SIG-M5 treated with dmso at 0.1 percent for 504 hours (cell line): ENCODE data around the gene HDLBP.
"Not testable (repeated sequence)": the region's sequence is repeated elsewhere in the genome, so short reads cannot be mapped to it uniquely, and the experiment has no call there.

Experiments used
- DNase-seq: peaks from one replicate; lab custom pipeline; 2025; ENCODE audit not compliant: unreplicated experiment; lab: John Stamatoyannopoulos, UW

Gene HDLBP

DNA sequence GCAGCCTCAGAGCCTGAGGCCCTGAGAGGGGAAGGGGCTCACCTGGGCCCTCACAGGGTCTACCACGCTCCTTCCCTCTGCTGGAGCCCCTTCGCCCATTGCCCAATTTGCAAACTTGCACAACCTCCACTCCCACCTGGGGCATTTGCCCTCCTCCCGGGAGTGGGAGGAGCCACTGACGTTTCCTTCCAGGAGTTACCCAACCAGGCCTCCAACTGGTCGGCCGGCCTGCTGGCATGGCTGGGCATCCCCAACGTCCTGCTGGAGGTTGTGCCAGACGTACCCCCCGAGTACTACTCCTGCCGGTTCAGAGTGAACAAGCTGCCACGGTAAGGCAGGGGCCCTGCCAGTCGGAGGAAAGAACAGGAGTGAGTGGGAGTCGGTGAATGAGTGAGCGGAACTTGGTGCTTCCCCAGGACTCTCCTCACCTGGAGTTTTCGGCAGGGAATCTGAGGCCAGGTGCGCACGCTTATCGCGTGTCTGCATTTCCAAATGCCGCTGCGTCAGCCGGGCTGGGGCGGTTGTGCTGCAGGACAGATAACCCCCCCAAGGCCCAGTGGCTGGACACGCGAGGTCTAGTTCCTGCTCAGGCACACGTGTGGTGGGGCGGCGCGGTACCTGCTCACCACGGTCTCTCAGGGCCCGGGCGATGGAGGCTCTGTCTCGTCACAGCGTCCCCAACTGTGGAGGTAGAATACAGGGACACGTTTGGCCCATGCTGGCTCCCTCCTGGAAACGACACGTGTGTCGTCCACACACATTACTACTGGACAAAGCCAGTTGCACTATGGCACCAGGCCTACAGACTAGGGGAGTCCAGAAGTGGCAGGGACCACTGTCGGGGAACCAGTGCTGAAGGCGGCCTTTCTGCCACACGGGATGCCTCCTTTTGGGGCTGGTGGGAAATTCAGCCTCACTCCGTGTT is 115.3 kb downstream of the HDLBP start:
- no peak for DNase-seq

DNA sequence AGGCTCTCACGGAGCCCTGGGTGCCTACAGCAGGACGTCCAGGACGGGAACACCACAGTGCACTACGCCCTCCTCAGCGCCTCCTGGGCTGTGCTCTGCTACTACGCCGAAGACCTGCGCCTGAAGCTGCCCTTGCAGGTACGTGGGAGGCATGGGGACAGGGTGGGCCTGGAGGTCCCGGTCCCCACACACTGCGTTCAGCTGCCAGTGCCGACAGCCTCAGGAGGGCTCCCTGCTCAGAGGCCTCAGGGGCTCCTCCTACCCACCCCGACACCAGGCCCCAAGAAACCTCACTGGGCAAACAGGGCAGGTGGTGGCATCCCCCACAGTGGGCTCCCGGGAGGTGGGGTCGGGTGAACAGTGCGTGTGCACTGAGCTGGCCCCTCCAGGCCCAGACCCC is 116.2 kb downstream of the HDLBP start:
- DNase-seq = no peak

DNA sequence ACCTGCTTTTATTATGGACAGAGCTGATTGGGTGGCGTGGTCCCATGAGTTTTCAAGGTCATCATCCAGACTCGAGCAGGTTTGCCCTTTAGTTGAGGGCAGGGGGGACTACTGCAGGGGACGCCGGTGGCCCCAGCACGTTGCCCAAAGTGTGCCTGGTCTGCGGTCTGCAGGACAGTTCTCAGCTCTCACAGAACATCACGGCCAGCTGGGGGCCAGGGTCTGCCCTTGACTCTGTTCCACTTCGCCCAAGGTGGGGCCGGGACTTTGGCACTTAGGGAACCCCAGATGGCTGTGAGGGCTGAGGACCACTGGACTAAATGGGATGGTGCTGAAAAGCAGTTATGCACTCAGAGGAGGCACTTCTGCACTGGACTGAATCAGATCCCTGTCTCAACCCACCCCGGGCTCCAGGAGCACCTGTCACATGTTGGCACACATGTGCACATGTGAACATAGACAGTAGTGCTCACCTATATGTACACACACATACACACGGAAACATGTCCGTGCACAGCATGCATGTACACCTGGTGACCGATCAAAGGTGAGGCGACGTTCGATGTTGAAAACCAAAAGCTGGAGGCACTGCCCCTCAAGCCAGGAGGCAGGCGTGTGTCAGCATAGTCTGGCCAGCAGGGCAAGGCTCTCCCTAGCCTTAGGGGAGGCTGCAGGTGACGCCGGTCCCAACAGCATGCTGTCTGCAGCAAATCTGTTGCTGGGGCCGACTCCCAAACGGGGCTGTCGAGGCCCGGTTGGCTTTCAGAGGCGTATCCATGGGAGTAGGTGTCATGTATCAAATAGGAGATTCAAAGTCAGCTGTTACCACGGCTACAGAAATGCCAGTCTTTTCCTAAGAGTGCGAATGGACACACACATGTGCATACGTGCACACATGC is 116.8 kb downstream of the HDLBP start:
- no peak for DNase-seq

GRCh38 chr2:241197947-241198346 is 117.5 kb downstream of the HDLBP start:
- no peak for DNase-seq

- DNase-seq = not testable (repeated sequence)
Observed at GRCh38 chr2:241197246-241197645, 118.2 kb downstream of the HDLBP start.

GRCh38 chr2:241195506-241196130 is 119.9 kb downstream of the HDLBP start:
- DNase-seq = no peak

GRCh38 chr2:241194811-241195210 is 120.7 kb downstream of the HDLBP start:
- no peak for DNase-seq

DNA sequence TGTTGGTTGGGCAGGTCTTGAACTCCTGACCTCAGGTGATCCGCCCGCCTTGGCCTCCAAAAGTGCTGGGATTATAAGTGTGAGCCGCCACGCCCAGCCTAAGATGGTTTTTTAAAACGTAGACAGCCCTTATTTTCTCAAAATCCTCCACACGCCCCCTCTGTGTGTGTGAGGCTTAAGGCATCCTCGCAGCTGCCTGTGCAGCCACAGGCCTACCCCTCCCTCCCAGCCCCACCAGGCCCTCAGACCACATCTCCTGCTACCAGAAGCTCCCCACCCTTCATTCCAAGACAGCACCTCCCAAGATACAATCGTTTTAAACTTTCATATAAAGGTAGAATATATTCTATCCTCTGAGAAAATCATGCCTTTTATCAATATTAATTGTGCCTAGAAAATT is 122.2 kb downstream of the HDLBP start:
- no peak for DNase-seq

DNA sequence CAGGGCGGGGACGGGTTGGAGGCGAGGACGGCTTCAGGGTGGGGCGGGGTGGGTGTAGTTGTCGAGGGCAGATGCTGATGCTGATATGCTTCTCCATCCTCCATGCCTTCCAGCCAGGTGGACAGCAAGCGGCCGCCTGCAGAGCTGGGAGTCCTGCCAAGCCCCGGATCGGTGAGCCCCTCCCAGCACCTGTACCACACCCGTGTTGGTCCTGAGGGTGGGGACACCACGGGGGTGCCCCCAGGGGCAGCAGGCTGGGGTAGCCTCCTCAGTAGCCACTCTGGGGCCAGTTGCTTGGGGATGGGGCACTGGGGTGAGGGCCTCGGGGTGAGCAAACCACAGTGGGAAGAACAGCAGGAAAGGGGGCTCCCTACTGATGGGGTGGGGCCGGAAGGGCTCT is 124.4 kb downstream of the HDLBP start:
- no peak for DNase-seq

DNA sequence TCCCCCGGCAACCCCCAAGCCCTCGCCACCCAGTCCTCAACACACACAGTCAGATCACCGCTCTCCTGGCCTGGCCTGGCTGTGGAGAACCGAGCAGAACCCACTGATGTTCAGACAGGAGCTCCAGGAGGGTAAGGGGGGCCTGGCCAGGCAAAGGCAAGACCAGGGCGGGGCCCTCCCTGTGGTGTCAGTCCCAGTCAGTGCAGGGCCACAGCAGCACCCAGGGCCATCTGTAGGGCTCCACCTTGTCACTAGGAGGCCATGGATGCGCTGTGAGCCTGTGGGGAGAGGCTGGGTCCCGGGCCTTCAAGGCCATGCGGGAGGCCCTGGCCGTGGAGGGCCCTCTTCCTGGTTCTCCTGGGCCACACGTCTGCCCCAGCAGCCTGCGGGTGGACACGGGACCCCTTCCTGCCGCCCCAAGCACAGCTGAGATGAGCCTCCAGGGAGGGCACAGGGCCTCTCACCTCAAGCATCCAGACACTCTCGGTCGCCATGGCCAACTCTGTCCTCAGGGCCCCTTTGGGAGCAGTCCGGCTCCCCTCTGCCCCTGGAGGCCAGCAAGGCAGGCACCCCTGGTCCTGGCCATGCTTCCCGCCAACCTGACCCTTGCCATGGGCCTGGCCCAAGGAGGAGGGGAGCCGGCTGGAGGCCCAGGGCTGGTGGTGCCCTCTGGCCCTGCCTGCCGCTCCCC is 125.0 kb downstream of the HDLBP start:
- DNase-seq = no peak

DNA sequence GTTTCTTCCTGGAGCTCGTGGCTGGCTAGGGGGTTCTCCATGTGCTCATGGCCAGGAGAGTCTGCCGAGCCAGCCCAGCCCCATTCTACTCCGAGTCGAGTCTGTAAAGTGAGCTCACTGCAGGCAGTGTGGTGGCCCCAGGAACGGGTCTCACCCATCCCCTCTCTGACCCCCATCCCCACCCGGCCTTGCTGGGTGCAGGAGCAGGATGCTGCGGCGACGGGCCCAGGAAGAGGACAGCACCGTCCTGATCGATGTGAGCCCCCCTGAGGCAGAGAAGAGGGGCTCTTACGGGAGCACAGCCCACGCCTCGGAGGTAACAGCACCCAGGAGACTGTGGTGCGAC is 125.6 kb downstream of the HDLBP start:
- no peak for DNase-seq

DNA sequence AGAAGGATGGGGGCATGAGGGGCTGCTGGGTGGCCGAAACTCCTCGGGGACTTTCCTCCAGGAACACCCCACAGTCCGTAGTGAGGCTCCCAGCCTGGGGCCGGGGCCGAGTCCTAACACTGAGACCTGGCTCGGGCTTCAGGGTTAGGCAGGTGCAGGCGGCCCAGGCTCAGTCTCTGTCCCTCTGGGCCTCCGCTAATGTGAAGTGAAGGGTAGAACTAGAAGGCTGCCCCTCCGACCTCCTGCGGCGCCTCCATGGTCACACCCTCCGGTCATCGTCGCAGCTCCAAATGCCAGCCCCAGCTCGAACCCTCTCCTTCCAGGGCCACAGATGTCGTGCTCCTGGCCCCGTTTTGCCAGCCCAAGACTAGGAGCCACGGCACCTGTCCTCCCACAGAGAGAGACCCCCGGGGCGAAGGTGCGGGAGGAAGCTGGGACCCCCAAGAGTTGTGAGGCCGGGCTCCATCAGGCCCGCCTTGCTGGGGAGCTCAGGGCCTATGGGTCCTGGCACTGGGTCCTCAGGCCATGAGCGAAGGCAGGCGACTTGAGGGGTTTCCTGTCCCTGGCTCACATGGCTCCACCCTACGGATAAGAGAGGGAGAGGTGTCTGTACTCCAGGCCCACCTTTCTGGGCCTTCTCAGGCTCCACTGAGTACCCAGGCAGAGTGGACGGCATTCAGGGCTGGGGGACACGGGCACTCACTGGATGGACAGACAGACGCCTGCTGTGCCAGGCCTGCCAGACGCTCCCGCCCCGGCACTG is 126.2 kb downstream of the HDLBP start:
- DNase-seq = no peak

GRCh38 chr2:241188361-241189092 is 126.9 kb downstream of the HDLBP start, which contains the start of gene ANO7:
TSS of gene ANO7 (plus strand) at chr2:241188677. CDS start at chr2:241190064, 1,387 bp downstream.
- no peak for DNase-seq

DNA sequence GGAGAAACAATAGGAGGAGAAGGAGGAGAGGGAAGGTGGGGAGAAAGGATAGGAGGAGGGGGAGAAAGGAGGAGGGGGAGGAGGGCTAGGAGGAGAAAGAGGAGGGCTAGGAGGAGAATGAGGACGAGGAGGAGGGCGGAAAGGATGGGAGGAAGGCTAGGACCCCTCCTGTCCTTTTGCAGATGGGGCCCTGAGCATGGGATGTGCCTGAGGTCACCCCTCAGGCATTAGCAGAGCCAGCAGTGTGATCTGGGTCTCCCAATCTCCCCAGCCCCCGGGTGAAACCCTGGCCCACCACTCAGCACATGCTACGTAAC is 127.6 kb downstream of the HDLBP start:
- no peak for DNase-seq

- no peak for DNase-seq
Observed at GRCh38 chr2:241187101-241187917, 128.2 kb downstream of the HDLBP start.

- no peak for DNase-seq
Observed at GRCh38 chr2:241185961-241186360, 129.5 kb downstream of the HDLBP start.

- no peak for DNase-seq
Observed at GRCh38 chr2:241184901-241185300, 130.6 kb downstream of the HDLBP start.

GRCh38 chr2:241183221-241183620 is 132.3 kb downstream of the HDLBP start:
- no peak for DNase-seq
